ENCODE measurements around the gene AOC2.

GRCh38 chr17:42873315-42873714 is 28.9 kb downstream of the AOC2 start:
- TF ChIP-seq CTCF (IDR thresholded peaks at IDR 0.05) (no peak), JAZF1 (CRISPR knock-in tag; IDR thresholded peaks at IDR 0.05) (no peak), IRF2 (CRISPR knock-in tag; IDR thresholded peaks at IDR 0.05; ENCODE audit: borderline replicate concordance, low read depth) (no peak)
